ENCODE results near the gene RBFOX1.

GRCh38 chr16:7713244-7713643 is 380.6 kb downstream of the RBFOX1 start:
- TF ChIP-seq CTCF (IDR thresholded peaks at IDR 0.05) (no peak), POLR2A (IDR thresholded peaks at IDR 0.05) (no peak), EP300 (IDR thresholded peaks at IDR 0.05) (no peak)

Data from ovary (tissue), 3 donors.